DOHH2 (cell line): ENCODE data around the gene PLXNC1.

Experiments used
- CTCF ChIP-seq: fragments of 200-600 bp; sonication (generic); IDR thresholded peaks from one replicate; pipeline ENCODE4 v1.5.1; 2014; ENCODE audit warnings: antibody characterized with exemption, mild to moderate bottlenecking, low read depth, low read length; ENCODE audit not compliant: poor library complexity, severe bottlenecking
- EZH2phosphoT487 ChIP-seq: fragments of 200-600 bp; sonication (generic); IDR thresholded peaks from 2 replicates; pipeline ENCODE4 v1.6.1; 2017; ENCODE audit warnings: borderline replicate concordance, mild to moderate bottlenecking, antibody characterized with exemption, low read length, moderate library complexity, mixed read lengths

- TF ChIP-seq CTCF, result no peak
- no peak for TF ChIP-seq EZH2phosphoT487
These were observed 21.8 kb downstream of the PLXNC1 start for GRCh38 chr12:94169966-94170689.
